Right renal cortex interstitium (tissue), 3 donors: ENCODE measurements around the gene COMTD1. TPM values are rescaled to one million over a fixed set of nuclear protein-coding genes. Genes with fewer than 3 reads are reported as not detected.
A peak's percentile ranks its signal among the peaks of the same experiment; 100 is the strongest.
"Not testable (repeated sequence)": the region's sequence is repeated elsewhere in the genome, so short reads cannot be mapped to it uniquely, and the experiment has no call there.

ENCODE experiments used
- DNase-seq, 3 donors: peaks; one replicate each; pipeline ENCODE4 v3.0.0-alpha.2; 2013; ENCODE audit warnings: low read depth in 3 of 3, low spot score in 2 of 3
- polyA plus RNA-seq, 3 donors: library from polyadenylated mRNA; unstranded; fragments of 120-200 nt; gene quantifications; one replicate each; pipeline ENCODE4 v1.2.1, GENCODE V29; 2013; ENCODE audit not compliant: insufficient read length in 3 of 3

COMTD1 gene
- polyA plus RNA-seq, 3 donors = 3.5 to 5.2 (median 4.9) TPM

- DNase-seq = no peak
Measured at GRCh38 chr10:75226095-75226494, 9.7 kb downstream of the COMTD1 start.

GRCh38 chr10:75223507-75223906 lies 12.2 kb downstream of the COMTD1 start:
- no peak for DNase-seq

- DNase-seq = not testable (repeated sequence)
Measured at GRCh38 chr10:75221492-75221891, 14.3 kb downstream of the COMTD1 start.

GRCh38 chr10:75220274-75220673 lies 15.5 kb downstream of the COMTD1 start:
- no peak for DNase-seq

GRCh38 chr10:75212343-75212742 lies 23.4 kb downstream of the COMTD1 start:
- DNase-seq = no peak

DNA sequence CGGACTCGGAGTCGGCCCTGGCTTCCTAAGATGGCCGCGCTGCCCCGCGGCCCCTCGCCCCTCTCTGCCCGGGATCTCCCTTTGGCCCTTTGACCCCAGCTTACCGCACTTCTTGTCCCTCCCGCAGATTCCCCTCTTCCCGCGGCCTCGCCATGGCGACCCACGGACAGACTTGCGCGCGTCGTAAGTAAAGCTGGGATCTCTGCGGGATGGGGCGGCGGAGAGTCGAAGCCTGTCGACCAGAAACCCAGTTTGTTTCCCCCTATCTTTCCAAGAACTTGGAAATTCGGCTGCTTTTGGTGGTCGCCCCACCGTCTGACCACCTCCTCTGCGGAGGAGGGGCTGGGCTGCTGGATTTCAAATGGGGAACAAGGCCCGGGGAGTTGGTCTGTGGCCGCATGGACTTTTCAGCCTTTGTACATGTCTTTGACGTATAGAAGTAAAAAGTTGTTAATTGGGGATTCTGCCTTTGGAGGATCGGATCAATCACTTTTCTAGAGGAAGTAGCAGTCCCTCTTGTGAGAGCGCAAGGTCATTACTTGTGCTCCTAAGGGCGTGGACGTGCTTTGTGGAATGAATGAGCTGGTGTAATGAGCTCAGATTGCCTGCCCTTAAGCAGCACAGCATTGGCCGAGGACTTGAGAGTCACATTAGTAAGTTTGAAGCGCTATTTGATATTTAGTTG lies 24.6 kb downstream of the COMTD1 start:
- DNase-seq = no peak

GRCh38 chr10:75210282-75211006 lies 25.3 kb downstream of the COMTD1 start, which contains the start of gene VDAC2:
Gene VDAC2 (plus strand): TSS chr10:75210796. CDS start chr10:75211159, 363 bp downstream.
- DNase-seq = peak; percentile 74 to 85 (median 80)

- DNase-seq = peak in 1 of 3 donors; percentile 55
Measured at GRCh38 chr10:75209921-75210281, 25.9 kb downstream of the COMTD1 start.

DNA sequence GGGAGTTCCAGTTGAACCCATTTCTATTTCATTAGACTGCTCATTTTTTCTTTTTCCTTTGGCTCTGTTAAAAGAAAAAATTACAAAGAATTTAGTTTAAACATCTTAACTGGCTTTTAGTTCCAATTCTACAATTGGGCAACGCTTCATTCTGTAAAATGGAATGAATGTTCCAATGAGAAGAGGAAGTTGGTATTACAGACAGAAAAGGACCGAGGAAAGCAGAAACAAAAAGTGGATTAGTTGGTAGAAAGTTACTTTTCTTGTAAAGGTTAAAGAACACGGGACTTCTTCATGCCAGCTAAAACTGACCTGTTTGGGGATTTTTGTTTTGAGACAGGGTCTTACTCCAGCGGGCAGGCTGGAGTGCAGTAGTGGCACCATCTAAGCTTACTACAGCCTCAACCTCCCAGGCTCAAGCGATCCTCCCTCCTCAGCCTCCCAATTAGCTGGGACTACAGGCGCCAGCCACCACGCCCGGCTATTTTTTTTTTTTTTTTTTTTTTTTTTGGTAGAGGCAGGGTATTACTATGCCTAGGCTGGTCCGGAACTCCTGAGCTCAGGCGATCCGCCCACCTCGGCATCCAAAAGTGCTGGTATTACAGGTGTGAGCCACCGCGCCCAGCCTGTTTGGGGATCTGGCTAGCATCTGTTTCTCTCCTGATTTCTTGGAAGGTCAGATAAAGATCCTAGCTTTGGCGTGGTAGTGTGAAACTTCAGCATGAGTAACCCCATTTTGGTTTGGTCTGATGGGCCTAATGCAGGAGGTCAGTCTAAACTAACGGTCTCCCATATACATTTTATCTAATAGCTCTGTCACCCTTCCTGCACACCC lies 26.5 kb downstream of the COMTD1 start:
- no peak for DNase-seq

GRCh38 chr10:75208181-75208580 lies 27.6 kb downstream of the COMTD1 start:
- DNase-seq = no peak

GRCh38 chr10:75207857-75208144 lies 28.0 kb downstream of the COMTD1 start:
- no peak for DNase-seq

GRCh38 chr10:75207079-75207856 lies 28.5 kb downstream of the COMTD1 start:
- no peak for DNase-seq

DNA sequence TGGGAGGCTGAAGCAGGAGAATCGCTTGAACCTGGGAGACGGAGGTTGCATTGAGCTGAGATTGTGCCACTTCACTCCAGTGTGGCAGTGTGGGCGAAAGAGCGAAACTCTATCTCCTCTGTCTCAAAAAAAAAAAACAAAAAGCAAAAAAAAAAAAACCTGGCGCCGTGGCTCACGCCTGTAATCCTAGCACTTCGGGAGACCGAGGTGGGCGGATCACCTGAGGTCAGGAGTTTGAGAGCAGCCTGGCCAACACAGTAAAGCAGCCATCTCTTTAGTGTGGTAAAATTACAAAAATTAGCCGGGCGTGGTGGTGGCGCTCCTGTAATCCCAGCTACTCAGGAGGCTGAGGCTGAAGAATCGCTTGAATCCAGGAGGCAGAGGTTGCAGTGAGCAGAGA lies 29.1 kb downstream of the COMTD1 start:
- DNase-seq = not testable (repeated sequence)

GRCh38 chr10:75205908-75206307 lies 29.8 kb downstream of the COMTD1 start:
- no peak for DNase-seq

- no peak for DNase-seq
Measured at GRCh38 chr10:75203724-75204123, 32.0 kb downstream of the COMTD1 start.

DNA sequence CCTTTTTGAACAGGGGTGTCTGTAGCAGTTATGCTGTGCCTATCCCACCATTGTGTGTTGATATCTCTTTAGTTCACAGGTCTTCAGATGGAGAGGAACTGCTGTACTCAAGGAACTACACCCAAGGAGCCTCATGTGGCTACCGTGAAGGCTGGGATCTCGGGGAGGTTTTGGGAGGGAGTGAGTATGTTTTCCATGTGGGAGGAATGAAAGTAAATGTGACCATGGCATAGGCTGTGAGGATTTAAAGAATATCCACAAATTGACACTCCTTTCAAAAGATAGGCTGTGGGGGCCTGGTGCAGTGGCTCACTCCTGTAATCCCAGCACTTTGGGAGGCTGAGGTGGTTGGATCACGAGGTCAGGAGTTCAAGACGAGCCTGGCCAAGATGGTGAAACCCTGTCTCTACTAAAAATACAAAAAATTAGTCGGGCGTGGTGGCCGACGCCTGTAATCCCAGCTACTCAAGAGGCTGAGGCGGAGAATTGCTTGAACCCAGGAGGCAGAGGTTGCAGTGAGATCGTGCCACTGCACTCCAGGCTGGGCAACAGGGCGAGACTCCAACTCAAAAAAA lies 32.6 kb downstream of the COMTD1 start:
- DNase-seq = not testable (repeated sequence)

DNA sequence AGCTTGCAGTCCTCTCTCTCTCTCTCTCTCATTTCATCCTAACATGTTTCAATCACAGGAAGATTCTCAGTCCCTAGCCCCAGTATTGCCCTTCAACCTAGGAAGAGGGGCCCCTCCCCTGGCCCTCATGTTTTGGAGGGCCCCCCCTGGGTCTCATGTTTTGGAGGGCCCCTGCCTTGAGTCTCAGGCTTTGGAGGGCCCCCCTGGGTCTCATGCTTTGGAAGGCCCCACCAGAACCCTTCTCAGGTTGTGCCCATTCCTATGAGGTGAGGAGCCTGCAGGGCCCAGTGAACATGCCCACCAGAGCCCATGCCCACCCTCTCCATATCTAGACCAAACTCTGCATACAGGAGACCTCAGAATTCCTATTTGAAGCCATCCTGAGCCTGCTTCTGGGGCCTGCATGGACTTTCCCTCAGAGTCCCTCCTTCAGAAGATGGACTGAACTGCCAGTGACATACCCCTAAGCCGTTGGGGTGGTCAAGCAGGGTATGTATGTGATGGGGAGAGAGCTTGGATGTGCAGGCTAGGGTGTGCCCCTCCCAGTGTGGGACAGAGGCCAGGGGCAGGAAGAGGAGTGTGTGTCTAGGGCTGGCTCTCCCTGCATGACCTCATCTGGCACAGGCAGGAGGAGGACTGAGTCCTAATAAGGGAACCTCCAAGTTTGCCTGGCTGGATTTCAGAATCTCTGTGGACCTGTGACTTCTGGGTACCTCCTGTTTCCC lies 33.3 kb downstream of the COMTD1 start:
- no peak for DNase-seq

- DNase-seq = no peak
Measured at GRCh38 chr10:75201793-75202307, 33.9 kb downstream of the COMTD1 start.

GRCh38 chr10:75199949-75200348 lies 35.8 kb downstream of the COMTD1 start:
- not testable (repeated sequence) for DNase-seq
